Spleen (tissue), 11 donors: Measurements from ENCODE around the gene STN1. TPM values are rescaled to one million over a fixed set of nuclear protein-coding genes. Genes with fewer than 3 reads are reported as not detected.

ENCODE experiments used
- DNase-seq: peaks from one replicate; pipeline ENCODE4 v3.0.0-alpha.2; 2020
- H3K27ac ChIP-seq, 8 donors: fragments of 200-600 bp; sonication (generic) in 7 of 8; 1 replicate in 4 of 8; 2 replicates in 4 of 8; pipeline versions ENCODE4 v1.5.0 to v1.8.0; 2016 to 2021; ENCODE audit warnings: inconsistent platforms in 4 of 8, mild to moderate bottlenecking in 4 of 8, moderate library complexity in 1 of 8
- H3K27me3 ChIP-seq, 7 donors: fragments of 200-600 bp; sonication (generic) in 6 of 7; replicated peaks in 1 of 7; 1 replicate in 4 of 7; 2 replicates in 3 of 7; pipeline versions ENCODE4 v1.5.0 to v1.8.0; 2016 to 2021; ENCODE audit warnings: inconsistent platforms in 3 of 7, mild to moderate bottlenecking in 1 of 7
- H3K36me3 ChIP-seq, 6 donors: fragments of 200-600 bp; sonication (generic) in 5 of 6; 1 replicate in 4 of 6; 2 replicates in 2 of 6; pipeline versions ENCODE4 v1.5.0 to v1.8.0; 2016 to 2021; ENCODE audit warnings: inconsistent platforms in 2 of 6
- H3K4me1 ChIP-seq, 6 donors: fragments of 200-600 bp; sonication (generic) in 5 of 6; 1 replicate in 3 of 6; 2 replicates in 3 of 6; pipeline versions ENCODE4 v1.5.0 to v1.8.0; 2016 to 2021; ENCODE audit warnings: inconsistent platforms in 3 of 6
- H3K4me3 ChIP-seq, 8 donors: fragments of 200-600 bp; sonication (generic) in 7 of 8; 1 replicate in 4 of 8; 2 replicates in 4 of 8; pipeline versions ENCODE4 v1.5.0 to v1.8.0; 2016 to 2021; ENCODE audit warnings: inconsistent platforms in 4 of 8, mild to moderate bottlenecking in 4 of 8, moderate library complexity in 2 of 8
- H3K9me3 ChIP-seq, 8 donors: fragments of 200-600 bp; sonication (generic) in 7 of 8; 1 replicate in 4 of 8; 2 replicates in 4 of 8; pipeline versions ENCODE4 v1.5.0 to v1.8.0; 2016 to 2021; ENCODE audit warnings: inconsistent platforms in 4 of 8
- POLR2A ChIP-seq, 3 donors: fragments of 450-650 bp; IDR thresholded peaks; one replicate each; pipeline ENCODE4 v1.5.1; 2017; ENCODE audit warnings: antibody characterized with exemption in 3 of 3, mild to moderate bottlenecking in 1 of 3
- POLR2AphosphoS5 ChIP-seq, 3 donors: sonication (generic); formaldehyde crosslinking; IDR thresholded peaks; one replicate each; pipeline ENCODE4 v1.5.1; 2017; ENCODE audit warnings: antibody characterized with exemption in 3 of 3
- WGBS, 5 donors: extraction: QIAGEN DNeasy Blood & Tissue Kit in 3 of 5; methylation state at CpG; one replicate each; pipeline versions ENCODE4 v1.1.5 to v1.1.7; 2013 to 2018; 5-methylcytosine and 5-hydroxymethylcytosine counted together
- intact Hi-C: fragments of 100-400 bp; cut with DNase I; formaldehyde crosslinking; loops from one replicate; pipeline ENCODE4 v1.15.0; 2023; ENCODE audit warnings: low total_unique reads
- polyA plus RNA-seq, 3 donors: library from polyadenylated mRNA; stranded (reverse); fragments of 200-250 nt; gene quantifications; one replicate each; pipeline ENCODE4 v1.2.1, GENCODE V29; 2013
- total RNA-seq, 7 donors: library from RNA; depleted of rRNA in 3 of 7; stranded (reverse); fragments of >200 nt in 3 of 7; fragmentation: NEBNext Ultra II Directional in 4 of 7; extraction: Animal tissue kit (Norgen Biotek cat#: 25700) in 4 of 7; gene quantifications; one replicate each; pipeline versions ENCODE4 v1.1.0 to v1.2.1, GENCODE V29; 2016 to 2021
- TF ChIP-seq, protein P1 (sequence below), 11 experiments: fragments of 200-600 bp in 7 of 11; fragments of 450-650 bp in 4 of 11; sonication (generic) in 4 of 11; IDR thresholded peaks in 8 of 11; conservative IDR thresholded peaks in 3 of 11; 1 replicate in 7 of 11; 2 replicates in 4 of 11; pipeline versions ENCODE4 v1.4.0 to v1.8.0; 2016 to 2021; ENCODE audit warnings: antibody characterized with exemption in 11 of 11, inconsistent platforms in 4 of 11, mild to moderate bottlenecking in 1 of 11
- donor health status: healthy with polysubstance abuse.
- donor health status: DM: no; HTN: no; CAD: no; lungs with moderate emphysema.
- donor health status: DM: no; HTN: no; CAD: no.
- donor health status: Bipolar disorder and iron deficiency.
- donor health status: healthy.
- donor health status: DM: no; HTN: no; CAD: no.
- donor health status: DM: yes; HTN: yes; CAD: no.

The STN1 gene
- total and polyA plus RNA-seq, 10 donors, result 14.2 to 27.7 (median 22.3) TPM

DNA sequence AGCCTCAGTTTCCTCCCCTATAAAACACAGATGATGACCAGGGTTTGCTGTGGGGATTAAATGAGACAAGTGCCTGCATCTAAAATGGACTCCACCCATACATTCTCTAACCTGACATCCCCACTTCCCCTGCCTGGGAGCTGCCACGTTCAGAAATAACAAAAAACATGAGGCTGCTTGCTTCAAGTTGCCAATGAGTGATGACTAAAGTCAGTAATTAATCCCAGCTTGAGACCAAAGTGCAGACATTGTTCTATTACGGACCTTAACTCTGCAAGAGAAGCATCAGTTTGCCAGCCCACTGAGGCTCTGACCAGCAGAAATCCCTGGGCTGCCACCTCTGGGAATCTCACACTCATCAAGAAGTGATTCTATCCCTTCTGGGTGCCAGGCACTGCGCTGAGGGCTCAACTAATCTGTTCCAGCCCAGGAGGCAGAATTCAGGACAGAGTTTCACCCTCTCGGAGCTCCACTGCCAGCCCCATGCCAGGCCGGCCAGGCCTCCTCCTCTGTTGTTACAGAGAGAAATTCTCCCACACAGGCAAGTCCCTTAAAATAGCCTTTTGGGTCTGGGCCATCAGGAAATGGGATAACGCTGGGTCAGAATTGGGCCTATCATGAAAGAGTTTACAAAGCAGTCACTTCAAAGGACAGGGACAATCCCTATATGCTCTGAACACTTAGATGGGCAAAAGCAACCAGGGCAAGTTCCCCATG lies 74.0 kb downstream of the STN1 start:
- Histone ChIP-seq H3K4me3 (no peak overlapping the region), H3K9me3 (no peaks in the 10 kb centered on the region), H3K27ac (peak overlapping the region in 6 of 8 donors; percentile 9 to 61 (median 44)), H3K27me3 (no peaks in the 10 kb centered on the region), H3K4me1 (peaks cover 20 to 78% (median 47%) of the 10 kb centered on the region in 6 donors), H3K36me3 (no peaks in the 10 kb centered on the region)
- intact Hi-C loops, result no loop called here
- DNase-seq, result peak; percentile 62
- 47 to 73% (median 62%) methylated on average over 6 of the region's 6 CpGs for WGBS, 5 donors
- TF ChIP-seq POLR2AphosphoS5 (IDR thresholded peaks at IDR 0.05) (no peak), POLR2A (IDR thresholded peaks at IDR 0.05) (no peak)
- TF ChIP-seq, protein P1, sequence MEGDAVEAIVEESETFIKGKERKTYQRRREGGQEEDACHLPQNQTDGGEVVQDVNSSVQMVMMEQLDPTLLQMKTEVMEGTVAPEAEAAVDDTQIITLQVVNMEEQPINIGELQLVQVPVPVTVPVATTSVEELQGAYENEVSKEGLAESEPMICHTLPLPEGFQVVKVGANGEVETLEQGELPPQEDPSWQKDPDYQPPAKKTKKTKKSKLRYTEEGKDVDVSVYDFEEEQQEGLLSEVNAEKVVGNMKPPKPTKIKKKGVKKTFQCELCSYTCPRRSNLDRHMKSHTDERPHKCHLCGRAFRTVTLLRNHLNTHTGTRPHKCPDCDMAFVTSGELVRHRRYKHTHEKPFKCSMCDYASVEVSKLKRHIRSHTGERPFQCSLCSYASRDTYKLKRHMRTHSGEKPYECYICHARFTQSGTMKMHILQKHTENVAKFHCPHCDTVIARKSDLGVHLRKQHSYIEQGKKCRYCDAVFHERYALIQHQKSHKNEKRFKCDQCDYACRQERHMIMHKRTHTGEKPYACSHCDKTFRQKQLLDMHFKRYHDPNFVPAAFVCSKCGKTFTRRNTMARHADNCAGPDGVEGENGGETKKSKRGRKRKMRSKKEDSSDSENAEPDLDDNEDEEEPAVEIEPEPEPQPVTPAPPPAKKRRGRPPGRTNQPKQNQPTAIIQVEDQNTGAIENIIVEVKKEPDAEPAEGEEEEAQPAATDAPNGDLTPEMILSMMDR (IDR thresholded peaks at IDR 0.05 in 8 of 11, conservative IDR thresholded peaks at IDR 0.05 in 3 of 11), result no peak

DNA sequence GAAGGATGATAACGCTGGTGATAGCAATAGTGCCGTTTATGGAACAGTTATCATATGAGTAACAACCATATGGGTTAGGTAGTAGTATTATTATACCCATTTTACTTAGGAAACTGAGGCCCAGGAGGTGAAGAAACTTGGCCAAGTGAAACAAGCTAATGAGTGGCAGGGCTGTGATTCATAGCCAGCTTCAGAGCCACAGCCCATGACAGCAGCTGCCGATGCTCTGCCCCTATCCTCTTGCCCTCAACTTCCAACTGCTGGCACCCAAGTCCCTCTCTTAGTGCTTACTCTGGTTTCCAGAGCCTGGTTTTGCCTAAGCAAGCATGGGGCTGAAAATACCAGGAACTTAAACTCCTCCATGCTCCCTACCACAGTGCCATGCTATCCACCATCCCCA lies 74.9 kb downstream of the STN1 start:
- DNase-seq, result peak; percentile 31
- intact Hi-C loops, result no loop called here
- H3K27me3 ChIP-seq, result no peaks in the 10 kb centered on the region
- no peak overlapping the region for H3K4me3 ChIP-seq
- peaks cover 20 to 81% (median 54%) of the 10 kb centered on the region in 6 donors for H3K4me1 ChIP-seq
- TF ChIP-seq POLR2AphosphoS5 (IDR thresholded peaks at IDR 0.05), result no peak
- TF ChIP-seq, protein P1 (IDR thresholded peaks at IDR 0.05 in 8 of 11, conservative IDR thresholded peaks at IDR 0.05 in 3 of 11), result no peak
- peak overlapping the region in 5 of 8 donors; percentile 36 to 61 (median 41) for H3K27ac ChIP-seq
- WGBS, 5 donors, result 62 to 74% (median 70%) methylated on average over 3 of the region's 3 CpGs
- H3K36me3 ChIP-seq, result no peaks in the 10 kb centered on the region
- H3K9me3 ChIP-seq, result no peaks in the 10 kb centered on the region

DNA sequence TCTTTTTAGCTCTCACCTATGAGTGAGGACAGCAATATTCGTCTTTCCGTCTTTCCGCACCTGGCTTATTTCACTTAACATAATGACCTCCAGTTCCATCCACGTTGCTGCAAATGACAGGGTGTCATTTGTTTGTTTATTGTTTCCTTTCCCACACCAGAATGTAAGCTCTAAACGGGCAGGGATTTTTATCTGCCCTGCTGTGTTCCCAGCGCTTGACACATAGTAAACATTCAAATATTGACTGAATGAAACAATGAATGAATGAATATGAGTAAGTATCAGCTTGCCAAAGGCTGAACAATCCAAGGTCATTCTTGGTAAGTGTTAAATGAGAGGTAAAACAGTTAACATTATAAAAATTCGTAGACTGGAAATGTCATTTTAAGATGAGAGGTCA lies 75.4 kb downstream of the STN1 start:
- no peak overlapping the region for H3K4me3 ChIP-seq
- intact Hi-C loops, result no loop called here
- no peaks in the 10 kb centered on the region for H3K36me3 ChIP-seq
- H3K27me3 ChIP-seq, result no peaks in the 10 kb centered on the region
- H3K27ac ChIP-seq, result peak overlapping the region in 4 of 8 donors; percentile 36 to 61 (median 40)
- H3K9me3 ChIP-seq, result no peaks in the 10 kb centered on the region
- peaks cover 20 to 83% (median 56%) of the 10 kb centered on the region in 6 donors for H3K4me1 ChIP-seq
- no peak for TF ChIP-seq POLR2A (IDR thresholded peaks at IDR 0.05)
- TF ChIP-seq, protein P1 (IDR thresholded peaks at IDR 0.05 in 8 of 11, conservative IDR thresholded peaks at IDR 0.05 in 3 of 11), result no peak
- no peak for TF ChIP-seq POLR2AphosphoS5 (IDR thresholded peaks at IDR 0.05)
- 57 to 70% (median 61%) methylated on average over 6 to 7 of the region's 7 CpGs for WGBS, 5 donors
- DNase-seq, result no peak

DNA sequence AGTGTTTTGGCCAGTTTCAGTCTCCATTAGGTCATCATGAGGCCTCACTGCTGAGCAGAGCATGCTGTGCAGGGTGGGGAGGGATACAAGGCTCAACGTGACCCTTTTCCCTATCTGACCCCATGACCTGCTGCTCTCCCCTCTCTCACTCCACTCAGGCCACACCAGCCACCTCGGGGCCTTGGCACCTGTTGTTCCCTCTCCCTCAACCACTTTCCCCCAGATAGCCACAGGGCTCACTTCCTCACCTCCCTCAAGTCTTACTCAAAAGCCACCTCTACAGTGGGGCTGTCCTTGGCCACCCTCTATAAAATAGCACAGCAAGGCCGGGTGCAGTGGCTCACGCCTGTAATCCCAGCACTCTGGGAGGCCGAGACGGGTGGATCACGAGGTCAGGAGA lies 76.5 kb downstream of the STN1 start:
- peak overlapping the region in 1 of 8 donors; percentile 41 for H3K27ac ChIP-seq
- H3K4me3 ChIP-seq, result no peak overlapping the region
- H3K9me3 ChIP-seq, result no peaks in the 10 kb centered on the region
- H3K4me1 ChIP-seq, result peaks cover 17 to 88% (median 57%) of the 10 kb centered on the region in 6 donors
- H3K27me3 ChIP-seq, result no peaks in the 10 kb centered on the region
- no peaks in the 10 kb centered on the region for H3K36me3 ChIP-seq
- no peak for DNase-seq
- no peak for TF ChIP-seq POLR2A (IDR thresholded peaks at IDR 0.05)
- no peak for TF ChIP-seq POLR2AphosphoS5 (IDR thresholded peaks at IDR 0.05)
- TF ChIP-seq, protein P1 (IDR thresholded peaks at IDR 0.05 in 8 of 11, conservative IDR thresholded peaks at IDR 0.05 in 3 of 11), result no peak
- 67 to 89% (median 70%) methylated on average over 4 to 7 of the region's 7 CpGs for WGBS, 5 donors
- intact Hi-C loops, result no loop called here
